Spleen (tissue), 7 donors: ENCODE results near the gene SLC25A38.

Source experiments
- POLR2A ChIP-seq, 3 donors: fragments of 450-650 bp; IDR thresholded peaks; one replicate each; pipeline ENCODE4 v1.5.1; 2017; ENCODE audit warnings: antibody characterized with exemption in 3 of 3, mild to moderate bottlenecking in 1 of 3
- POLR2AphosphoS5 ChIP-seq, 3 donors: sonication (generic); formaldehyde crosslinking; IDR thresholded peaks; one replicate each; pipeline ENCODE4 v1.5.1; 2017; ENCODE audit warnings: antibody characterized with exemption in 3 of 3
- TF ChIP-seq, protein P1 (sequence below), 11 experiments: fragments of 200-600 bp in 7 of 11; fragments of 450-650 bp in 4 of 11; sonication (generic) in 4 of 11; IDR thresholded peaks in 8 of 11; conservative IDR thresholded peaks in 3 of 11; 1 replicate in 7 of 11; 2 replicates in 4 of 11; pipeline versions ENCODE4 v1.4.0 to v1.8.0; 2016 to 2021; ENCODE audit warnings: antibody characterized with exemption in 11 of 11, inconsistent platforms in 4 of 11, mild to moderate bottlenecking in 1 of 11
- donor health status: DM: no; HTN: no; CAD: no; lungs with moderate emphysema.
- donor health status: DM: no; HTN: no; CAD: no.
- donor health status: DM: no; HTN: no; CAD: no.

- TF ChIP-seq POLR2A (IDR thresholded peaks at IDR 0.05) (no peak), POLR2AphosphoS5 (IDR thresholded peaks at IDR 0.05) (no peak)
- TF ChIP-seq, protein P1, sequence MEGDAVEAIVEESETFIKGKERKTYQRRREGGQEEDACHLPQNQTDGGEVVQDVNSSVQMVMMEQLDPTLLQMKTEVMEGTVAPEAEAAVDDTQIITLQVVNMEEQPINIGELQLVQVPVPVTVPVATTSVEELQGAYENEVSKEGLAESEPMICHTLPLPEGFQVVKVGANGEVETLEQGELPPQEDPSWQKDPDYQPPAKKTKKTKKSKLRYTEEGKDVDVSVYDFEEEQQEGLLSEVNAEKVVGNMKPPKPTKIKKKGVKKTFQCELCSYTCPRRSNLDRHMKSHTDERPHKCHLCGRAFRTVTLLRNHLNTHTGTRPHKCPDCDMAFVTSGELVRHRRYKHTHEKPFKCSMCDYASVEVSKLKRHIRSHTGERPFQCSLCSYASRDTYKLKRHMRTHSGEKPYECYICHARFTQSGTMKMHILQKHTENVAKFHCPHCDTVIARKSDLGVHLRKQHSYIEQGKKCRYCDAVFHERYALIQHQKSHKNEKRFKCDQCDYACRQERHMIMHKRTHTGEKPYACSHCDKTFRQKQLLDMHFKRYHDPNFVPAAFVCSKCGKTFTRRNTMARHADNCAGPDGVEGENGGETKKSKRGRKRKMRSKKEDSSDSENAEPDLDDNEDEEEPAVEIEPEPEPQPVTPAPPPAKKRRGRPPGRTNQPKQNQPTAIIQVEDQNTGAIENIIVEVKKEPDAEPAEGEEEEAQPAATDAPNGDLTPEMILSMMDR (IDR thresholded peaks at IDR 0.05 in 8 of 11, conservative IDR thresholded peaks at IDR 0.05 in 3 of 11), result no peak
Observed at GRCh38 chr3:39362812-39363211, 20.4 kb upstream of the SLC25A38 start.
